Measurements from ENCODE around the gene MRC2. TPM values are rescaled to one million over a fixed set of nuclear protein-coding genes. Genes with fewer than 3 reads are reported as not detected.

MRC2 gene
- total RNA-seq, 2 donors from 2014 or later: 34.2 to 73.7 TPM

DNA sequence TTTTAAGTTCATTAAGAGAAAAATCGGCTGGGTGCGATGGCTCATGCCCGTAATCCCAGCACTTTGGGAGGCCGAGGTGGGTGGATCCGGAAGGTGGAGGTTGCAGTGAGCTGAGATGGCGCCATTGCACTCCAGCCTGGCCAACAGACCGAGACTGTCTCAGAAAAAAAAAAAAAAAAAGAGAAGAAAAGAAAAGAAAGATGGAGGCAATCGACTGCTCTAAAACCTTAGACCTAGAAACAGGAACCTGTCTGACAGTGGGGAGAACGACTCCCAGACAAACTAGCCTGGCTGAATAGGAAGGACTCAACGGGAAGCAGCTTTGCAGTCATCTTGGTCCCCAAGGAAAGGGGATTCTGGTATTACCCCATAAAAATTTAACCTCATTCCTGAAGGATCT, 13.7 kb downstream of the MRC2 start:
- Histone ChIP-seq H3K36me3 (no peaks in the 10 kb centered on the region), H3K27ac (no peak overlapping the region), H3K4me1 (replicated peaks) (no peaks in the 10 kb centered on the region), H3K27me3 (replicated peaks; ENCODE audit: insufficient read depth) (no peaks in the 10 kb centered on the region), H3K4me3 (no peak overlapping the region), H3K9me3 (no peaks in the 10 kb centered on the region)
- intact Hi-C loops (cut with DNase I): no loop called here
- WGBS: 84% methylated on average over 10 of the region's 10 CpGs
- TF ChIP-seq POLR2AphosphoS5 (IDR thresholded peaks at IDR 0.05) (no peak), POLR2A (IDR thresholded peaks at IDR 0.05) (no peak)
- TF ChIP-seq, protein P1, sequence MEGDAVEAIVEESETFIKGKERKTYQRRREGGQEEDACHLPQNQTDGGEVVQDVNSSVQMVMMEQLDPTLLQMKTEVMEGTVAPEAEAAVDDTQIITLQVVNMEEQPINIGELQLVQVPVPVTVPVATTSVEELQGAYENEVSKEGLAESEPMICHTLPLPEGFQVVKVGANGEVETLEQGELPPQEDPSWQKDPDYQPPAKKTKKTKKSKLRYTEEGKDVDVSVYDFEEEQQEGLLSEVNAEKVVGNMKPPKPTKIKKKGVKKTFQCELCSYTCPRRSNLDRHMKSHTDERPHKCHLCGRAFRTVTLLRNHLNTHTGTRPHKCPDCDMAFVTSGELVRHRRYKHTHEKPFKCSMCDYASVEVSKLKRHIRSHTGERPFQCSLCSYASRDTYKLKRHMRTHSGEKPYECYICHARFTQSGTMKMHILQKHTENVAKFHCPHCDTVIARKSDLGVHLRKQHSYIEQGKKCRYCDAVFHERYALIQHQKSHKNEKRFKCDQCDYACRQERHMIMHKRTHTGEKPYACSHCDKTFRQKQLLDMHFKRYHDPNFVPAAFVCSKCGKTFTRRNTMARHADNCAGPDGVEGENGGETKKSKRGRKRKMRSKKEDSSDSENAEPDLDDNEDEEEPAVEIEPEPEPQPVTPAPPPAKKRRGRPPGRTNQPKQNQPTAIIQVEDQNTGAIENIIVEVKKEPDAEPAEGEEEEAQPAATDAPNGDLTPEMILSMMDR (IDR thresholded peaks at IDR 0.05): no peak
- DNase-seq (ENCODE audit: low spot score): no peak

DNA sequence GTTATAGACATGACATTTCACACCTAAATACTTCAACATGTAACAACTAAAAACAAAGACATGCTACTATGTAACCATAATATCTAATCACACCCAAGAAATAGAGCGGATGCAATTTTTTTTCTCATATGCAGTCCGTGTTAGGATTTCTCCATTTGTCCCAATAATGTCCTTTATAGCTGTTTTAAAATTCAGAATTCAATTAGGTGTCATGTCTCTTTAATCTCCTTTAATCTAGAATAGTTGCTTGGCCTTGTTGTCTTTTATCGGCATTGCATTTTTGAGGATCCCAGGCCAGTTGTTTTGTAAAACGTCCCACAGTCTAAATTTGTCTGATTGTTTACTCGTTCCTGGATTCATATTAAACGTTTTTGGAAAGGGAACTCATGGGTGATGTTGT, 14.5 kb downstream of the MRC2 start:
- Histone ChIP-seq H3K9me3 (no peaks in the 10 kb centered on the region), H3K36me3 (no peaks in the 10 kb centered on the region), H3K27me3 (replicated peaks; ENCODE audit: insufficient read depth) (no peaks in the 10 kb centered on the region), H3K4me3 (no peak overlapping the region), H3K4me1 (replicated peaks) (no peaks in the 10 kb centered on the region), H3K27ac (no peak overlapping the region)
- WGBS: 72% methylated on average over 6 of the region's 6 CpGs
- DNase-seq (ENCODE audit: low spot score): no peak
- intact Hi-C loops (cut with DNase I): no loop called here
- TF ChIP-seq POLR2AphosphoS5 (IDR thresholded peaks at IDR 0.05) (no peak), POLR2A (IDR thresholded peaks at IDR 0.05) (no peak)
- TF ChIP-seq, protein P1 (IDR thresholded peaks at IDR 0.05): no peak

DNA sequence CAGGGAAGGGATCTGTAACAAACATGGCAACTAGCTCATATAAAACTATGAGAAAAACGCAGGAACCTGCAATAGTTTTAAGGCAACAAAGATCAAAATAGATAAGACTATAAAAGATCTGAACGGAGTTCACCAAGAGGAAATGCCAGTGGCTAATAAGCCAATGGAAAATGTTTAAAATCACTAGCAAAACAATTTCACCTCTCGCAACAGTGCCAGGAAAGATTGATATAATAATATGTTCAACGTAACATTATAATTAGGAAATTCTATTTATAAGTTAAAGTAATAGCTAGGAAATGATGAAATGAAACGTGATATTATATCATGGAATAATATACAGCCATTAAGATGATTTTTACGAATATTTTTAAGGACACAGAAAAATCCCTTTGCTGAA, 16.0 kb downstream of the MRC2 start:
- no peaks in the 10 kb centered on the region for H3K9me3 ChIP-seq
- 53% methylated on average over 6 of the region's 6 CpGs for WGBS

DNA sequence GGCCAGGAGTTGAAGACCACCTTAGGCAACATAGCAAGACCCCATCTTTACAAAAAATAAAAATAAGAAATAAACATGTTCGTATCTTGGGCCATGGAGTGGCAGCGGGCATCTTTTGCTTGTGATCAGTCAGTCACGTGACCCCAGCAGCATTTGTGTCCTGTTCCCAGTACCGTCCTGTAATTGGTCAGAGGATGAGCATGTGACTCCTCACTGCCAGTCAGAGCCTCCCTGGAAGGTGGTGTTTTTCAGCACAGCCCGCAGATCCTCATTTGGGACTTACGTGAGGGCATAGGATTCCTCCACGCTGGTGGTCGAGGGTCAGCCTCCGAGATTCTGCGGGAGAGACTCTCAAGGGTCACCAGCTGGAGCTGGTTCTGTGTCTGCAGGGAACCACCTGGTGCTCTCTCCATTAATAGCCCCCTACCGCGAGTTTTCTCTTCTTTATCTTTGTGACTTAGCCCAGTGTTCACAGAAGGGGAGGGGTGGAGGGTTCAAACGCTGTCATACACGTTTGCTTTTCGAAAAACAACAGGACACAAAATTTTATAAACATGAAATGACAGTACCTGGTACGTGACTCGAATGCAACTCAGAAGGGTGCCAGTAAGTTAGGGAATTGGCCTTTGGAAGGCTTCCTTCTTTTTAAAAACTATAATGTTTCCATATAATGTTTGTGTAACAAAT, 17.2 kb downstream of the MRC2 start:
- Histone ChIP-seq H3K4me1 (replicated peaks) (no peaks in the 10 kb centered on the region), H3K9me3 (no peaks in the 10 kb centered on the region), H3K36me3 (no peaks in the 10 kb centered on the region), H3K27ac (no peak overlapping the region), H3K4me3 (no peak overlapping the region), H3K27me3 (replicated peaks; ENCODE audit: insufficient read depth) (no peaks in the 10 kb centered on the region)
- intact Hi-C loops (cut with DNase I): no loop called here
- 82% methylated on average over 17 of the region's 17 CpGs for WGBS
- TF ChIP-seq POLR2A (IDR thresholded peaks at IDR 0.05) (no peak), POLR2AphosphoS5 (IDR thresholded peaks at IDR 0.05) (no peak)
- TF ChIP-seq, protein P1 (IDR thresholded peaks at IDR 0.05): no peak
- DNase-seq (ENCODE audit: low spot score): no peak

More for the DNA sequence above, 16.0 kb downstream of the MRC2 start:
- Histone ChIP-seq H3K4me3 (no peak overlapping the region), H3K27me3 (replicated peaks; ENCODE audit: insufficient read depth) (no peaks in the 10 kb centered on the region), H3K27ac (no peak overlapping the region), H3K36me3 (no peaks in the 10 kb centered on the region), H3K4me1 (replicated peaks) (no peaks in the 10 kb centered on the region)
- no peak for DNase-seq (ENCODE audit: low spot score)
- TF ChIP-seq POLR2AphosphoS5 (IDR thresholded peaks at IDR 0.05): no peak
- TF ChIP-seq POLR2A (IDR thresholded peaks at IDR 0.05): no peak
- TF ChIP-seq, protein P1 (IDR thresholded peaks at IDR 0.05): no peak
- intact Hi-C loops (cut with DNase I): no loop called here

DNA sequence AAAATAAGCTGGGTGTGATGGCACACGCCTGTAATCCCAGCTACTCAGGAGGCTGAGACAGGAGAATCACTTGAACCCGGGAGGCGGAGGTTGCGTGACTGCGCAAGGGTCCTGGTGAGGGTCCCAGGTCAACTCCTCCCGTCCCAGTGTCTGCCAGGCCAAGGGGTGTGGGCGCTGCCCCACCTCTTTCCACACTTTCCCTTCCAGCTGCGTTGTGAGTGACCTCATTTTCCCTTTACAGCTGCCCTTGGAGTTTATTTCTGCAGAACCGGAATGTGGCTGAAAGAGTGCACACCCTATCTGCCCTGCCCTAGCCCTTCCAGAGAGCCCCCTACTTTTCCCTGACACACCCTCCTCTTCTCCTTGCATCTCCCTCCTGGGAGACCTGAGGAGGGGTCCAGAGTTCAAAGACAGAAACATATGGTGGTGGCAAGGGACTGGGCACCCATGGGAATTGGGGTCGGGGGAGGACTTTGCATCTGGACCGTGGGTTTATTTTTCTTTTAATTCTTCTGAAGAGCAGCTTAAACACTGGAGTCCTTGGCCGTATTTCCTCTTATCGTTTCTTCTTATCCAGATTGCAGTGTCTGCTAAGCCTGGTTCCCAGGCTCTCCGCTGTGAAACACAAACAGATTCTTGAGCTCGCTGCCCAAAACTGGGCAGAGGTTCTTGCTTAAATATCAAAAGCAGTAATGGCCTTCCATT, 20.9 kb downstream of the MRC2 start:
- H3K27me3 ChIP-seq (replicated peaks; ENCODE audit: insufficient read depth): no peaks in the 10 kb centered on the region
- no peak overlapping the region for H3K27ac ChIP-seq
- WGBS: 62% methylated on average over 15 of the region's 15 CpGs
- intact Hi-C loops (cut with DNase I): no loop called here
- H3K4me1 ChIP-seq (replicated peaks): peaks cover 2% of the 10 kb centered on the region
- no peak overlapping the region for H3K4me3 ChIP-seq
- H3K9me3 ChIP-seq: no peaks in the 10 kb centered on the region
- no peaks in the 10 kb centered on the region for H3K36me3 ChIP-seq
- TF ChIP-seq POLR2A (IDR thresholded peaks at IDR 0.05) (no peak), POLR2AphosphoS5 (IDR thresholded peaks at IDR 0.05) (no peak)
- TF ChIP-seq, protein P1 (IDR thresholded peaks at IDR 0.05): no peak
- no peak for DNase-seq (ENCODE audit: low spot score)

All from prostate gland (tissue), 2 donors.